HepG2 (cell line): ENCODE measurements around the gene STC2. TPM values are rescaled to one million over a fixed set of nuclear protein-coding genes. Genes with fewer than 3 reads are reported as not detected.
A peak's percentile ranks its signal among the peaks of the same experiment; 100 is the strongest.

Experiments used
- ARNTL ChIP-seq: sonication (generic); formaldehyde crosslinking; IDR thresholded peaks from 2 replicates; pipeline ENCODE4 v1.4.0; 2020; ENCODE audit warnings: mild to moderate bottlenecking, missing genetic modification reagents
- GPBP1L1 ChIP-seq: sonication (generic); formaldehyde crosslinking; IDR thresholded peaks from 2 replicates; pipeline ENCODE4 v1.5.0; 2020; ENCODE audit warnings: mild to moderate bottlenecking, missing genetic modification reagents
- IRF9 ChIP-seq: sonication (generic); formaldehyde crosslinking; IDR thresholded peaks from 2 replicates; pipeline ENCODE4 v1.8.0; 2022; ENCODE audit warnings: missing genetic modification reagents, mild to moderate bottlenecking, borderline replicate concordance
- KDM5A ChIP-seq: fragments of 200-600 bp; sonication (generic); IDR thresholded peaks from 2 replicates; pipeline ENCODE4 v1.7.0; 2018; ENCODE audit warnings: antibody characterized with exemption, mild to moderate bottlenecking, low read length, borderline replicate concordance
- RFX3 ChIP-seq: IDR thresholded peaks from 2 replicates; pipeline ENCODE4 v1.6.1; 2016; ENCODE audit warnings: missing biosample characterization, missing genetic modification reagents
- RORA ChIP-seq: sonication (generic); formaldehyde crosslinking; IDR thresholded peaks from 2 replicates; pipeline ENCODE4 v1.5.0; 2020; ENCODE audit warnings: mild to moderate bottlenecking, missing genetic modification reagents, moderate library complexity
- SYNCRIP ChIP-seq: fragments of 200-400 bp; formaldehyde crosslinking; IDR thresholded peaks from 2 replicates; pipeline ENCODE4 v1.6.1; 2018; ENCODE audit warnings: mild to moderate bottlenecking, low read depth, low read length; ENCODE audit not compliant: insufficient read depth
- ZNF160 ChIP-seq: sonication (generic); formaldehyde crosslinking; IDR thresholded peaks from 2 replicates; pipeline ENCODE4 v1.8.0; 2022; ENCODE audit warnings: mild to moderate bottlenecking, inconsistent platforms, missing genetic modification reagents
- ZNF225 ChIP-seq: sonication (generic); formaldehyde crosslinking; IDR thresholded peaks from 2 replicates; pipeline ENCODE4 v1.4.0; 2020; ENCODE audit warnings: mild to moderate bottlenecking, missing genetic modification reagents
- ZNF318 ChIP-seq: sonication (generic); formaldehyde crosslinking; IDR thresholded peaks from 2 replicates; pipeline ENCODE4 v1.4.0; 2020; ENCODE audit warnings: mild to moderate bottlenecking, missing genetic modification reagents
- ZNF33A ChIP-seq: sonication (generic); formaldehyde crosslinking; IDR thresholded peaks from 2 replicates; pipeline ENCODE4 v1.5.1; 2020; ENCODE audit warnings: missing genetic modification reagents, mild to moderate bottlenecking, moderate library complexity, borderline replicate concordance
- ZNF773 ChIP-seq: sonication (generic); formaldehyde crosslinking; IDR thresholded peaks from 2 replicates; pipeline ENCODE4 v1.4.0; 2020; ENCODE audit warnings: missing genetic modification reagents, borderline replicate concordance
- ZNF788 ChIP-seq: sonication (generic); formaldehyde crosslinking; IDR thresholded peaks from 2 replicates; pipeline ENCODE4 v1.5.0; 2020; ENCODE audit warnings: mild to moderate bottlenecking, missing genetic modification reagents, borderline replicate concordance
- ZSCAN22 ChIP-seq: sonication (generic); formaldehyde crosslinking; IDR thresholded peaks from 2 replicates; pipeline ENCODE4 v1.4.0; 2020; ENCODE audit warnings: mild to moderate bottlenecking, missing genetic modification reagents
- polyA plus RNA-seq, 8 experiments: library from polyadenylated mRNA; depleted of rRNA in 3 of 8; stranded (reverse) in 7 of 8; unstranded in 1 of 8; fragments of >200 nt; fragmentation: Illumina TruSeq in 4 of 8; extraction: Trizol in 4 of 8; gene quantifications; 2 replicates each; pipeline versions ENCODE4 v1.2.1 to v1.2.3, GENCODE V29; 2011 to 2016; ENCODE audit warnings: low read depth in 4 of 8, missing spikeins in 1 of 8, mixed read lengths in 1 of 8; ENCODE audit not compliant: insufficient read depth in 1 of 8
- total RNA-seq, 5 experiments: library from RNA; depleted of rRNA; stranded (reverse); fragments of >200 nt; fragmentation: Illumina TruSeq; extraction: Trizol; gene quantifications; 2 replicates each; pipeline ENCODE4 v1.2.3, GENCODE V29; 2016; ENCODE audit warnings: low read depth in 1 of 5

Gene STC2
- total and polyA plus RNA-seq, 2 of the 13 experiments (the other 11 are each of a cell fraction or from before 2014, with no cell fraction given) = 27.1 to 69.2 TPM

GRCh38 chr5:173296737-173297676 lies 31.2 kb downstream of the STC2 start (continued):
- TF ChIP-seq ZNF318 (no peak), ARNTL (CRISPR knock-in tag) (no peak; the same call in 1 of the 2 replicates), RFX3 (CRISPR knock-in tag) (no peak), RORA (CRISPR knock-in tag) (no peak), IRF9 (CRISPR knock-in tag) (no peak), GPBP1L1 (CRISPR knock-in tag) (no peak), ZNF773 (no peak), ZNF33A (no peak), SYNCRIP (no peak), ZSCAN22 (CRISPR knock-in tag) (no peak), KDM5A (no peak), ZNF788 (peak; percentile 55; the same call in 1 of the 2 replicates), ZNF225 (CRISPR knock-in tag) (no peak), ZNF160 (CRISPR knock-in tag) (no peak)
